Rectal smooth muscle tissue (tissue), 1 donor: Measurements from ENCODE around the gene SPRY1.

Experiments used
- H3K27ac ChIP-seq: one replicate; pipeline ENCODE4 v1.7.0; 2013; ENCODE audit warnings: low read depth, low read length, inconsistent platforms
- H3K27me3 ChIP-seq: one replicate; pipeline ENCODE4 v1.7.0; 2013; ENCODE audit warnings: low read length; ENCODE audit not compliant: control insufficient read depth, insufficient read depth
- H3K36me3 ChIP-seq: one replicate; pipeline ENCODE4 v1.7.0; 2013; ENCODE audit warnings: low read length; ENCODE audit not compliant: control insufficient read depth, insufficient read depth
- H3K4me1 ChIP-seq: one replicate; pipeline ENCODE4 v1.7.0; 2013; ENCODE audit warnings: low read length; ENCODE audit not compliant: control insufficient read depth, insufficient read depth
- H3K4me3 ChIP-seq: one replicate; pipeline ENCODE4 v1.7.0; 2013; ENCODE audit warnings: low read length
- H3K9ac ChIP-seq: one replicate; pipeline ENCODE4 v1.7.0; 2013; ENCODE audit warnings: low read length

SPRY1 gene

DNA sequence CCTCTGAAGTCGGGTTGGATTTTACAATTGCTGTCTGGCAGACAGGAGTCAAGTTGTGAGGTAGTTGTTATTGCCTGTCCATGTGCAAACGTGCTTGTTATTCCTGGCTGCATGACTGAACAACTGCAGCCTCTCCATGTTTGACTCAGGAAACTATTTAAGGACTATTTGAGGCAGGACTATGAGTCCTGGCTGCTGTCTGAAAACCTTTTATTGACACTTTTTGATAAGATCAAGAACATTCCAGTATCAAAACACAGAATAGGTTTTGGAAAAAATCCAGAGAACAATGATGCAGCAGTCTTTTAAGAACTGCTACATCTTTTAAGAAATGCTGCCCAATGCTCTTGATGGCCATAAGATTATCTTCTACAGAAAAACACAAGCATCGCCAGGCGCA is 10.0 kb upstream of the SPRY1 start:
- Histone ChIP-seq H3K27ac (no peak overlapping the region), H3K9ac (no peak overlapping the region), H3K4me1 (no peaks in the 10 kb centered on the region), H3K36me3 (no peaks in the 10 kb centered on the region), H3K4me3 (no peak overlapping the region), H3K27me3 (no peaks in the 10 kb centered on the region)

DNA sequence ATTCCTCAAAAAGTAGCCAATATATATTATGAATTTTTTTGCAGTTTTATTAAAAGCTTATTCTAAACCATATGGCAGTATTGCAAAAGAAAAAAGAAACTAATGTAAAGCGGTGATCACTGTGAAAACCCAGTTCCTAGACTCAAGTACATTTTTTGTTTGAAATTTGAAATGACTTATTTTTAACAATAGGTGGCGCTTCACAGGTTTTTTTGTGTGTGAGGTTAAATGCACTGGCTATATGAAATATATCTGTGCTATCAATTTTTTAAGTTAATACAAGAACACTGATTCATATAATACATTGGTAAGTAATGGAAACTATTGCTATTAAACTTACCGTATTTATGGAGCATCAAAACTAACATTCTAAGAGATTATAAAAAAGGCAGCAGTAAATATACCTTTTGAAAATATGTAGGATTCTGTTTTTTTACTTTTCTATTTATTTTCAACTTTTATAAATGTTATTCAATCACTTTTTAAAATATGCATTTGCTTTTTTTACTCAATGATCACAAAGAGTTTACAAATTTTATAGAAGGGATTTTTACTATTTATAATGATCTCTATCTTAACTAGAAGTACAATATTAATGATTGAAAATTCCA is 5.6 kb upstream of the SPRY1 start:
- H3K36me3 ChIP-seq = no peaks in the 10 kb centered on the region
- H3K4me3 ChIP-seq = no peak overlapping the region
- H3K27me3 ChIP-seq = no peaks in the 10 kb centered on the region
- no peak overlapping the region for H3K9ac ChIP-seq
- no peak overlapping the region for H3K27ac ChIP-seq
- H3K4me1 ChIP-seq = no peaks in the 10 kb centered on the region

DNA sequence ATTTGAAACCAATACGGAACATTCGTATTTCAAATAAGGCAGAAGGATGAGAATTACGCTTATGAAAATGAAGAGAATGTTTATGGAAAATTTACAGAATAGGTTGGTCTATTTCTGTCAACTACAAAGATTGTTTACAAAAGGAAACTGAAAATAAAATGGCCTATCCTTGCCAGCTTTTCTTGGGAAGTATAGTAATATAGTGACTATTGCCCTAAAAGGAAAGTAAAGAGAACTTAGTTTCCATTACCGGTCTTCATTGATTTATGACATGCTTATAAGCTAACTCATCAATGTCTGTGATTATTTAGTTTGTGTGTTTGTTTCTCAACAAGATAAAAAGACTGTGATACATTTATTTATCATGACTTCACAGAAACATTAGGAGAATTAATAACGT is 2.9 kb upstream of the SPRY1 start:
- Histone ChIP-seq H3K27ac (no peak overlapping the region), H3K4me3 (no peak overlapping the region), H3K9ac (no peak overlapping the region)

DNA sequence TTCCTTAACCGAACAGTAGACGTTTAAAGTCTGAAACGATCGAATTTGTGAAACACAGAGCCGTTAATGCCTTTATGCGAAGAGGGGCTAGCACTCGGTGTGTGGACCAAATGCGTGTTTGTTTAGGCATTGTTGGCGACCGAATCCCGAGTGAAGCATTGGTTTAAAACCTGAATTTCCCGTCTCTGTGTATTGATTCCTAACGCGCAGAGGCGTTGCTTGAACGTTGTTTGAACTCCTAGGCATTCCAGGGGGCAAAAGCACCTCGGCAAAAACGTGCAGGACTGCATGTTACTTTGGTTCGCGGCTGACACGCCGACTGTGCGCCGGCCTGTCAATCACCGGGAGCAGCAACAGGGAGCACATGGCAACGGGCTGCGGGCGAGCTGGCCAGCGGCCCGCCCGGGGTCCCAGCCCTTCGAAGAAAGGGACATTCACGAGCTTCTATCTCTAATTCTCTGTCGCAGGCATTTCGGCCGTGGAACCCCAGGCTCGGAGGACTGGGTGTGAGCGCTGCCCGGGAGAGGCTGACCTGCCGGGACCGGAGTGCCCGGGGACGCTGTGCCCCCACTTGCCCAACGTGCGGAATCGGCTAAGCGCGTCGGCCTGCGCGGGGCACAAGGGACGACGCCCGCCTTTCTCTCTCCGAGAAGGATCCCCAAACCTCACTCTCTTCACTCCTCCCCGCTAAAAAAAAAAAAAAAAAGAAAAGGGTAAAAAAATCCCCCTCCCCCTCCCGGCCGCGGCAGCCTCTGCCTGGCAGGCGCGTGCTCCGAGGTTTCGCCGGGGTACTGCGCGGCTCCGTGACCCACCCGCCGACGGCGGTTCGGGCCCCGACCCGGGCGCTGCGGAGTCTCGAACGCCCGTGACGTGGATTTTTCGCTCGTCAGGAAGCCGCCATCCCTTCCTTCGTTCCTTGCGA is 810 bp downstream of the SPRY1 start:
- Histone ChIP-seq H3K27me3 (no peaks in the 10 kb centered on the region), H3K27ac (peak overlapping the region; percentile 89), H3K36me3 (peaks cover 7% of the 10 kb centered on the region), H3K4me1 (no peaks in the 10 kb centered on the region), H3K4me3 (peak overlapping the region; percentile 83), H3K9ac (peak overlapping the region; percentile 86)

More for the DNA sequence above, 2.9 kb upstream of the SPRY1 start:
- no peaks in the 10 kb centered on the region for H3K36me3 ChIP-seq
- no peaks in the 10 kb centered on the region for H3K27me3 ChIP-seq
- no peaks in the 10 kb centered on the region for H3K4me1 ChIP-seq

DNA sequence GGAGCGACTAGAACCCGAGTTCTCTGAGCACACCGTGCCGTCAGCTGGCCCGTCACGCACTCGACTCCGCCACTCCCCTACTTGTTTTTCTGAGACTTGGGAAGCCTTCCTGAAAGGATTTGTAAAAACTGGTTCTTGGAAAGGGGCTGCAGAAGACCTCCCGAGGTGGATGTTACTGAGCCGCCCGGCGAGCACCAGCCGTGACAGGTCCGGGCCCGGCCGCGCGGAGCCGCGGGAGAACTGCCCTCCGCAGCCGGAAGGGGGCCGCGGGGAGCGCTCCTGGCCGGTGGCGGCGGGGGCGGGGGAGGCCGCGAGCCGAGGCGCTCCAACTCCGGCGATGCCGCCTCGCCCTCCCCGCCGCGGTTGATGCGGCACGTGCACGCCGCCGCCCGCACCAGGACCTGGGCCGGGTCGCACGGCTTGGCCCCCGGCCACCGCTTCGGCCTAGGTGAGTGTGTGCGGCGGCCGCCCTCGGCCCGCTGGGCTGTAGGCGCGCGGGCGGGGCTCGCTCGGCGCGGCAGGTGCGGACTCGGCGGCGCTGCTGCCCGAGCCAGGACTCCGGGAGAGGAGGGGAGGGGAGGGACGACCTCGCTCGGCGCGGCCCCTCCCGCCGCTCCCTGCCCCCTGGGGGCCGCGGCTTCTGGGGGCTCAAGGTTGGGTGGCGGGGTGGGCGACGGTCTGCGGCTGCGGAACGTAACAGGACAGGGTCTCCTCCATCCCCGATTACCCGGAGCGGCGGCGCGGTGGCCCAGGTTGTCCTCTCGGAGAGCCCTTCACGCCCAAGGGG is 1.7 kb downstream of the SPRY1 start:
- no peaks in the 10 kb centered on the region for H3K27me3 ChIP-seq
- peak overlapping the region; percentile 86 for H3K9ac ChIP-seq
- H3K27ac ChIP-seq = peak overlapping the region; percentile 89
- H3K4me3 ChIP-seq = peak overlapping the region; percentile 83
- no peaks in the 10 kb centered on the region for H3K4me1 ChIP-seq
- peaks cover 7% of the 10 kb centered on the region for H3K36me3 ChIP-seq

DNA sequence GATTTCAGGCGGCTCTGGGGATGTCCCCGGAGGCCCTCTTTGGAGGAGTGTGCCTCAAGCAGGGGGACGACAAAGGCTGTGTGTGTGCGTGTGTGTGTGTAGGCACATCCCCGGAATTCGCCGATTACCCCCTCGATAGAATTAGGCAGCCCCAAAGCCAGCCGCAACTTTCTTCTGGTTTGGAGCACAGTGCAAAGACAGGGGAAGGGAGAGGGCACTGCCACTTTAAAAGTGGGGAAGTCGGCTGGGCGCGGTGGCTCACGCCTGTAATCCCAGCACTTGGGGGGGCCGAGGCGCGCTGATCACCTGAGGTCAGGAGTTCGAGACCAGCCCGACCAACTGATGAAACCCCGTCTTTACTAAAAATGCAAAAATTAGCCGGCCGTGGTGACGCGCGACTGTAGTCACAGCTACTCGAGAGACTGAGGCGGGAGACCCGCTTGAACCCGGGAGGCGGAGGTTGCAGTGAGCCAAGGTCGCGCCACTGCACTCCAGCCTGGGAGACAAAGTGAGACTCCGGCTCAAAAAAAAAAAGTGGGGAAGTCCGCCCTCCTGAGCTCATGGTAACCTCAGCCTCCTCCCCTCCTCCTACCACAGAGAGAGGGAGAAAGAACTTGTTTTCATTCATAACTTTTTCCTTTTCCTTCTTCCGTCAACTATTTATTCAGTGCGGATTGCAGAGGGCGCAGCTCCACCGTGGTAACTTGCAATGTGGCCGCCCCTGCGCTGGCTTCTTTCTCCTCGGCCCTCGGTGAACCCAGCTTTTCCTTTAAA is 2.4 kb downstream of the SPRY1 start:
- peak overlapping the region; percentile 57 for H3K9ac ChIP-seq
- H3K36me3 ChIP-seq = peaks cover 7% of the 10 kb centered on the region
- H3K4me3 ChIP-seq = peak overlapping the region; percentile 83
- H3K4me1 ChIP-seq = no peaks in the 10 kb centered on the region
- H3K27ac ChIP-seq = peak overlapping the region; percentile 89
- no peaks in the 10 kb centered on the region for H3K27me3 ChIP-seq

DNA sequence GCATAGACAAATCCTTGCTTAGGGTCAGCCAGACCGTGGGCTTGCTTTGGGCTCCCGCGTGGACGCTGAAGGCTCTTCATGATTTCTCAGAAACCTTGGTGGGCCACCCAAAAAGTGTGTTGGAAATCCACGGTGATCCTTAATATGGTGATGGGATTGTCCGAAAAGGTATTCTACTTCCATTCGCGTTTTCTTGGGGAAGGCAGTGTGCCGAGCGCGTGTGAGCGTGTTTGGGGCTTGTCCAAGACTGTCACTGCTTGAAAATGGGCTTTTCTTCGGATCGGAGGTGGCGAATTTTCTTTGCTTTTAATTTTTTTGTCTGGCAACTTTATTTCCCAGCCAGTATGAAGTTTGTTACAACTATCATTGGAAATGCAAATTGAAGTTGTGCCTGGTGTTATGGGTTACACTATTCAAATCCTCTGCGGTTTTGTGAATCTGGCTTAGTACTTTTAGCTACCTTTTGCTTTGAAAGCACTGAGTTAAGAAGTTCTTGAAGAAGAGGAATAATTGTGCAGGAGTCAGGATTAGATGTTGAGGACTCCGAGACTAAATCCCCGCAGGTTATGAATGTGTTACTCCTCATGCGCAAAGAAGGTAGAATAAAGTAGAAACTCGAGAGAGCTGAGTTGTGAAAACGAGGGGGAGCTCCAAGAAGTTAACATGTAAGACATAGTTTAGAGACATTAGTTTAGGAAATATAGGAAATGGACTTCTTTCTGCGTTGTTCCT is 3.2 kb downstream of the SPRY1 start:
- H3K27ac ChIP-seq = peak overlapping the region; percentile 89
- peaks cover 1% of the 10 kb centered on the region for H3K4me1 ChIP-seq
- peak overlapping the region; percentile 20 for H3K9ac ChIP-seq
- H3K36me3 ChIP-seq = peaks cover 7% of the 10 kb centered on the region
- H3K4me3 ChIP-seq = peak overlapping the region; percentile 83
- H3K27me3 ChIP-seq = no peaks in the 10 kb centered on the region

DNA sequence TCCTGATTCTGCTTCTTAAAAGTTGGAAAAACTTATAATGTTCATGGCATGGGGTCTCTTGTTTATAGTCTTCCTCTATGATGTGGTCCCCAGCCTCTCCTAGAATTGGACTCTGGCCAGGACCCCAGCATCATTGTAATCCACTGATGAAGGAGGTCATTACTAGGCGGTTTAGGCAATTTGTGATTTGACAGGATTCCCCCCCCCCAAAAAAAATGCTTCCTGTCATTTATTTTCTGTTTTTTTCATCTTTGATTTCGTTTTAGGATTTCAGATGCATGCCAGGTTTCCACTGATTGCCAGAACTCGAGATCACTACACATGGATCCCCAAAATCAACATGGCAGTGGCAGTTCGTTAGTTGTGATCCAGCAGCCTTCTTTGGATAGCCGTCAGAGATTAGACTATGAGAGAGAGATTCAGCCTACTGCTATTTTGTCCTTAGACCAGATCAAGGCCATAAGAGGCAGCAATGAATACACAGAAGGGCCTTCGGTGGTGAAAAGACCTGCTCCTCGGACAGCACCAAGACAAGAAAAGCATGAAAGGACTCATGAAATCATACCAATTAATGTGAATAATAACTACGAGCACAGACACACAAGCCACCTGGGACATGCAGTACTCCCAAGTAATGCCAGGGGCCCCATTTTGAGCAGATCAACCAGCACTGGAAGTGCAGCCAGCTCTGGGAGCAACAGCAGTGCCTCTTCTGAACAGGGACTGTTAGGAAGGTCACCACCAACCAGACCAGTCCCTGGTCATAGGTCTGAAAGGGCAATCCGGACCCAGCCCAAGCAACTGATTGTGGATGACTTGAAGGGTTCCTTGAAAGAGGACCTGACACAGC is 4.9 kb downstream of the SPRY1 start:
- Histone ChIP-seq H3K4me3 (peak overlapping the region; percentile 32), H3K9ac (no peak overlapping the region), H3K27me3 (no peaks in the 10 kb centered on the region), H3K4me1 (peaks cover 2% of the 10 kb centered on the region), H3K36me3 (peaks cover 7% of the 10 kb centered on the region), H3K27ac (peak overlapping the region; percentile 63)

DNA sequence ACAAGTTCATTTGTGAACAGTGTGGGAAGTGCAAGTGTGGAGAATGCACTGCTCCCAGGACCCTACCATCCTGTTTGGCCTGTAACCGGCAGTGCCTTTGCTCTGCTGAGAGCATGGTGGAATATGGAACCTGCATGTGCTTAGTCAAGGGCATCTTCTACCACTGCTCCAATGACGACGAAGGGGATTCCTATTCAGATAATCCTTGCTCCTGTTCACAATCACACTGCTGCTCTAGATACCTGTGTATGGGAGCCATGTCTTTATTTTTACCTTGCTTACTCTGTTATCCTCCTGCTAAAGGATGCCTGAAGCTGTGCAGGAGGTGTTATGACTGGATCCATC is 5.5 kb downstream of the SPRY1 start:
- H3K27me3 ChIP-seq = no peaks in the 10 kb centered on the region
- H3K4me3 ChIP-seq = peak overlapping the region; percentile 32
- peak overlapping the region; percentile 21 for H3K27ac ChIP-seq
- peaks cover 7% of the 10 kb centered on the region for H3K36me3 ChIP-seq
- H3K4me1 ChIP-seq = peaks cover 2% of the 10 kb centered on the region
- H3K9ac ChIP-seq = no peak overlapping the region

DNA sequence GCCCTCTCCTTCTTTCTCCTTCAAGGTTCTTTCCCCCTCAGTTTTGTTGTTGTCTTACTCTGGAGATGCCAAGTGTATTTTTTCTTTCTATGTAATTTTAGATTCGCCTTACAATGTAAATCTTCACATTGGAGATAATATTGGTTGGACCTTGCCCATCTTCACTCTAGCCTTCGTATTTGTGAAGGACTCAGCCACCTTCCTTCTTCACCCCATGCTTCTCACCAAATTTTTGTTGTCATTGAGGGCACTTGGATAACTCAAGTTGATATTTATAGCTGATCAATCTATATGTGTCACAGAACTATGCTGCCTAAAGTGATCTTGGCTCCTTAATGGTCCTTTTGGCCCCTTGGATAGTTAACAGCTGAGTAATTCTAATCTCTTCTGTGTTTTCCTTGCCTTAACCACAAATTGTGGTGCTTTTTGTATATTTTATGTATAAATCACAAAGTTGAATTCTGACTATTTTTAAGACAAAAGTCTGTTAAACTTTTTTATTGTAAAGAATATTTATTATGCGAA is 6.5 kb downstream of the SPRY1 start:
- H3K9ac ChIP-seq = no peak overlapping the region
- no peaks in the 10 kb centered on the region for H3K27me3 ChIP-seq
- peak overlapping the region; percentile 37 for H3K4me3 ChIP-seq
- H3K4me1 ChIP-seq = peaks cover 2% of the 10 kb centered on the region
- H3K27ac ChIP-seq = no peak overlapping the region
- H3K36me3 ChIP-seq = peaks cover 7% of the 10 kb centered on the region

DNA sequence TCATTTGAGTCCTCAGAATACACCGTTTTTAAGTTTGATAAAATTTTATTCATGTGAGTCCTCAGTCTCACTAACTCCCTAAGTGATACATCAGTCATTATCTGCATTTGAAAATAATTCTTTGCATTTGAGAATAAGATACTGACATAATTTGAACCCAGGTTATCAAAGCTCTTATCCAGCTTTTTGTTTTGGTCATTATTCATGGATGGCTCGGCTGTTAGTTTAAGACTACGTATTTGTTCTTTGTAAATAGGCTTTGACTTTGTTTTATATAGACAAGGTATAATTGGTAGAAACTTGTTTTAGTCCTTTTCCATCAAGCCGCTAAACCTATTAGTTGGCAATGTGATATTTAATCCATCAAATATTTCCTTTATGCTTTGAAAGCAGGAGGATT is 7.9 kb downstream of the SPRY1 start:
- H3K36me3 ChIP-seq = peaks cover 7% of the 10 kb centered on the region
- H3K27ac ChIP-seq = no peak overlapping the region
- no peak overlapping the region for H3K9ac ChIP-seq
- peaks cover 2% of the 10 kb centered on the region for H3K4me1 ChIP-seq
- no peak overlapping the region for H3K4me3 ChIP-seq
- no peaks in the 10 kb centered on the region for H3K27me3 ChIP-seq
